GM18498 (cell line): Measurements from ENCODE around the gene TTC16.
A peak's percentile ranks its signal among the peaks of the same experiment; 100 is the strongest.

Source experiments
- ATAC-seq: cut with Tn5 transposase; IDR thresholded peaks from one replicate; pipeline ENCODE4 v1.9.1; 2021; ENCODE audit warnings: mild to moderate bottlenecking, moderate library complexity; ENCODE audit not compliant: unreplicated experiment

Gene TTC16, protein sequence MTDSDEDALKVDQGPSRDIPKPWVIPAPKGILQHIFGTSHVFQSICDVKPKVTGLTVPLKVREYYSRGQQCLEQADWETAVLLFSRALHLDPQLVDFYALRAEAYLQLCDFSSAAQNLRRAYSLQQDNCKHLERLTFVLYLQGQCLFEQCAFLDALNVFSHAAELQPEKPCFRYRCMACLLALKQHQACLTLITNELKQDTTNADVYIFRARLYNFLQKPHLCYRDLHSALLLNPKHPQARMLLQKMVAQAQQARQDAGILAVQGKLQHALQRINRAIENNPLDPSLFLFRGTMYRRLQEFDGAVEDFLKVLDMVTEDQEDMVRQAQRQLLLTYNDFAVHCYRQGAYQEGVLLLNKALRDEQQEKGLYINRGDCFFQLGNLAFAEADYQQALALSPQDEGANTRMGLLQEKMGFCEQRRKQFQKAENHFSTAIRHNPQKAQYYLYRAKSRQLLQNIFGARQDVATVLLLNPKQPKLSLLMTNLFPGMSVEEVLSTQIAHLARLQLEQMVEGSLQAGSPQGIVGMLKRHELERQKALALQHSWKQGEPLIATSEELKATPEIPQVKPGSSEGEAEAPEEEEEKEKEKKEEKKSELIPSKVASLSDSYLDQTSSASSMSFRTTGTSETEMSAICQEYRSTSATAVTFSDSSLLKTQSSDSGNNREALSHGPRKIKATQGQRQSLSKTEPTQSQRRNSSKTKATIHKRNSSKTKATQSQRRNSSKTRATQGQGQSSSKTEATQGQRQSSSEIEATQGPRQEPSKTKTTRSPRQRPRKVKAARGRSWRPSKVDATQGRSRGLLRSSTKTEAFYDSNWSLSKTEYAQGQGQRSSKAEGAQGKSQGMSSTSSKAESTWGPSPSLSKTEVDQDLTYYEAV

GRCh38 chr9:127715470-127716337 lies at the start of gene TTC16, which contains the start of gene PTRH1:
Gene TTC16, plus strand, starts transcription at chr9:127716079. Its CDS starts 67 bp downstream, at chr9:127716146.
Gene PTRH1, minus strand, starts transcription at chr9:127715663. Its CDS starts 24 bp downstream, at chr9:127715639.
- peak; percentile 92 for ATAC-seq

- ATAC-seq: no peak
Measured at GRCh38 chr9:127667127-127667844, 48.6 kb upstream of the TTC16 start.

GRCh38 chr9:127667906-127668305 lies 48.0 kb upstream of the TTC16 start:
- no peak for ATAC-seq

DNA sequence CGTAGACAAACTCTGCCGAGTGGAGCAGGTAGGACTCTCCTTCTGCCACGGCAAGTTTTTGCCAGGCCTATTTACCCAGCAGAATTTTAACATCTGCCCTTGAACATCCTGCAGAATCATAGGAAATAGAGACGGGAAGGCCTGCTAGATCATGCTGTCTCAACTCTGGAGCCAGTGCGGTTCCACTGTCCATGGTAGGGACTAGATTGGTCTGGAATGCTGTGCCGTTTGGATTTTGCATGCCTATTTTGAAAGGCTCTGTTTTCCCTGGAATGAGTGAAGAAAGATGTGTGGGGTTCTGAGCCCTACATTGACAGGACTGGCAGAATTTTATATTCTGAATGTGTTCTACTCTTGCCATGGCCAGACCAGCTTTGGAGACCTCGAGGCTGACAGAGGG lies 42.6 kb upstream of the TTC16 start:
- ATAC-seq: no peak

- no peak for ATAC-seq
Measured at GRCh38 chr9:127676638-127677037, 39.2 kb upstream of the TTC16 start.

DNA sequence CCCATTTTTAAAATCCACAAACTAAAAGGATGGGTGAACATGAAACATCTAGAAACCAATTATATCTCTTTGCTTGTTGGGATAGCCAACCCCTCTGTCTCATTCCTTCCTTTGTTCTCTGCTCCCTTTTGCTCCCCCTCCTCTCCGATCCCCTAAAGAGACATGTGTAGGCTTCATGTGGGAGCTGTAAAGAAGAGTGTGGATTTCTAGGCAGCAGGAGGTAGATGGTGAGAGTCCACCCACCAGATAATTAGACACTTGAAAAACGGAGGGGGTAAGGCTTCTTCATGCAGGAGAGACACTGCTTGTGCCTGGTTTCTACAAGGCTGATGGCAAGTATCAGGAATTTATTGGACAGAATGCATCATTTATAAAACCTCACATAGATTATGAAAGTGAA lies 36.4 kb upstream of the TTC16 start:
- ATAC-seq: no peak

DNA sequence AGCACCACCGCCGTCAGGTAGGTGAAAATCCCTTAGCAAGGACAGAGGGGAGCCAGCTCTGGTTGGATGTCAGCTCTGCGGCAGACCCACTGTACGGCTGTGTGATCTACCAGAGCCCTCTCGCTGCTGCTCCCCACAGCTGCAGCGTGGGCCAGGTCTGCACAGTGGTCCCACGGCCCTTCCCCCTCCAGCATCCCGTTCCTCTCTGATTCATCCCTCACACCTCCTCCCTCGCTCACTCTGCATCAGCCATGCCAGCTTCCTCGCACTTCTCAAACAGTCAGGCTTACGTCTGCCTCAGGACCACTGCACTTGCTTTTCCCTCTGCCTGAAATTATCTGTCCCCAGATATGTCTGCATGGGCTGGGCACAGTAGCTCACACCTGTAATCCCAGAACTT lies 35.7 kb upstream of the TTC16 start:
- ATAC-seq: no peak

- no peak for ATAC-seq
Measured at GRCh38 chr9:127680846-127681245, 35.0 kb upstream of the TTC16 start.

DNA sequence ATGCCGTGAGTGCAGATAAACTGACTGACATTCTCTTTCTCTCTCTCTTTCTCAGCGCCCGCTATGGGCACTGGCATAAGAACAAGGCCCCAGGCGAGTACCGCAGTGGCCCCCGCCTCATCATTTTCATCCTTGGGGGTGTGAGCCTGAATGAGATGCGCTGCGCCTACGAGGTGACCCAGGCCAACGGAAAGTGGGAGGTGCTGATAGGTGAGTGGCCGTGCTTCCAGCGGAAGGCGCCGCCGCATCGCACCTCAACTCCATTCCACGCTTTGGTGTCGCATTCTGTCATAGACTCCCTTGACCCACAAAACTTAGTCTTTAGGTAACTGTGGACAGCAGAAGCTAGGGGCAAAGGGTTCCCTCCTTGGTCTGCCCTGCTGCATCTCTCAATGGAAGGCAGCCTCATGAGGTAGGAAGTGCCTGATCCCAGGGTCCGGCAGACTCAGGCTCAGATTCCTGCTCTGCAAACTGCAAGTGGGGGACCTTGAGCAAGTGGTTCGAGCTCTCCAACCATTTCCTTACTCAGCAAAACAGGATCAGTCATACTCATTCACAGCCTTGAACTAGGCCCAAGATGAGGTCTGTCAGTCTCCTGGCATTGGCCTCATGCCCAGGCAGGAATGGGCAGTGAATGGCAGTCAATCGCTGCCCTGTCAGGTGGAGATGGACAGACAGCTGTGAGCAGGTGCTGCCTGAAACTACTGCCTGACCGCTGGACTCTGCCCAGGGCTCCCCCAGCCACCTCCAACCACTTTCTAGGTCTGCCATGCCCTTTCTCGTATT lies 33.3 kb upstream of the TTC16 start:
- no peak for ATAC-seq

DNA sequence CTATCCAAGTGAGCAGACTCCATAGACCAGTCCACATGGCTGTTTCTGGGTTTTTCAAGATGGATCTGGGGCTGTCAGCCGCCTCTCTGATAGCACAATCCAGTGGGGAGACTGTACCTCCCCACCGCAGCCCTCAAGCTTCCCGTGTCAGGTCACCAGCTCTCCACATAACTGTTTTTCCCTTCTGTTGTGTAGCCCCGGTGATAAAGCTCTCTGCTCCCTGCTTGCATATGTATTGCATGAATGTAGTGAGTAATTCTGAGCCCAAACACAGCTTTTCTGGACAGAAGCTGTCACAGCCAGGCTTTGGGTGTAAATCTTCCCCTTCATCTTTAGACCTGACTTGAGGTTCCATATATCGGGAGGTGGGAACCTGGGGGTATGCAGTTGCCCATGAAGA lies 32.2 kb upstream of the TTC16 start:
- ATAC-seq: no peak

DNA sequence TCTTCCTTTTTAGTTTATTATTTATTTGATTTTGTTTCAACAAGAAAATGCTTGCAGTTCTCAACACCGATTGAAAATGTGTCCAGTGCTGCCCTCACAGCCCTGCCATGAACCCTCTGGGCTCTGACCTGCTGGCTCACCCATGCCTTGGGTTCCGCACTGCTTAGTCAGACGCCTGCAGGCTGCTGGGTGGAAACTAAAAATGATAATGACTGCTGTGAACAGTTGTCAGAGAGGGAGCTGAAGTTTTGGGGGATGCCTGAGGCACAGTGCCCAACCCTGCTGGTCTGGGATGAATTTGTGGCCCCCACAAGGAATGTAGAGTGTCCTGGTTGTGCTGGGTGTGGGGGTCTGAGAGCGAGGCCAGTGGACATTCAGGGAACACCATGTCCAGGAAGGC lies 31.3 kb upstream of the TTC16 start:
- no peak for ATAC-seq

DNA sequence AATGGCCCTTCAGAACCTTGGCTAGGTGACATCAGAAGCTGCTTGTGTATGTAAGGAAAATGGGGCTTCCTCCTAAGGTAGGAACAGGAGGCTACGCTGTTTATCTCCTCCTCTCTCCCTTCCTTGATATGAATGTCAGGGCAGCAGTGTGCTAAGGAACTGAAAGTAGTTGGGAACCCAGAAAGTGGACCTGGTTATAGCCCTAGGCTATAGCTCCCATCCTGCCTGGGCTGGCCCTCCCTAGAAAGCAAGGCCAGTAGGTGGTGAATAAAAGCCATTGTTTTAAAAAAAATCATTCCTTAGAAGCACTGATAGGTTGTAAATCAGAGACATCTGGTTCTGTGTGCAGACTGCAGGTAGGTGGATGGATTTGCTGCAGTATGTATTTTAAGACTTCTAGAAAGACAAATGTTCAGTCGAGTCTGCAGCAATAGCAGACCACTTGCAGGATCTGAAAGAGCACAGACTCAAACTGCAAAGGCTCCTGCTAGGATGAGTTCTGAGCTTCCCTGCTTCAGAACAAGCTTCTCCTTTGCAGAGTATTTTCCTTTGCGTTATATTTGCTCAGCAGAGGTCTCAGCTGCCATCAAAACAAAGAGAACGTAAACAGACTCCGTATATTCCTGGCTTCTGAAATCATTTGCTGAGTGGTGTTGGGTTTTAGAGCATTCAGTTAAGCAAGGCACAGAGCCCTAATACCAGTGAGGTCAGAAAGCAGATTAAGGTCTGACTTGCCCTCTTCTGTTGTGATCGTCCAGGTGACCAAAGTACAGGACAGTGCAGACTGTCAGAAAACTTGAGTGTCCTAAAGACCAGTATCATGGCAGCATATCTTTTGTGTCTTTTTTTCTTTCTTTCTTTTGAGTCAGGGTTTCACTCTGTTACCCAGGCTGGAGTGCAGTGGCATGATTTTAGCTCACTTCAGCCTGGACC lies 29.2 kb upstream of the TTC16 start:
- ATAC-seq: no peak

- ATAC-seq: no peak
Measured at GRCh38 chr9:127689329-127690000, 26.4 kb upstream of the TTC16 start.

DNA sequence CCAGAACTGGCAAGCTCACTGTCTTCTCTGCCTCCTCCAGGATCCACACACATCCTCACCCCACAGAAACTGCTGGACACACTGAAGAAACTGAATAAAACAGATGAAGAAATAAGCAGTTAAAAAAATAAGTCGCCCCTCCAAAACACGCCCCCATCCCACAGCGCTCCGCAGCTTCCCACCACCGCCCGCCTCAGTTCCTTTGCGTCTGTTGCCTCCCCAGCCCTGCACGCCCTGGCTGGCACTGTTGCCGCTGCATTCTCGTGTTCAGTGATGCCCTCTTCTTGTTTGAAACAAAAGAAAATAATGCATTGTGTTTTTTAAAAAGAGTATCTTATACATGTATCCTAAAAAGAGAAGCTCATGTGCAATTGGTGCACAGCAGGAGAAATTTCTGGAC lies 25.1 kb upstream of the TTC16 start:
- no peak for ATAC-seq

DNA sequence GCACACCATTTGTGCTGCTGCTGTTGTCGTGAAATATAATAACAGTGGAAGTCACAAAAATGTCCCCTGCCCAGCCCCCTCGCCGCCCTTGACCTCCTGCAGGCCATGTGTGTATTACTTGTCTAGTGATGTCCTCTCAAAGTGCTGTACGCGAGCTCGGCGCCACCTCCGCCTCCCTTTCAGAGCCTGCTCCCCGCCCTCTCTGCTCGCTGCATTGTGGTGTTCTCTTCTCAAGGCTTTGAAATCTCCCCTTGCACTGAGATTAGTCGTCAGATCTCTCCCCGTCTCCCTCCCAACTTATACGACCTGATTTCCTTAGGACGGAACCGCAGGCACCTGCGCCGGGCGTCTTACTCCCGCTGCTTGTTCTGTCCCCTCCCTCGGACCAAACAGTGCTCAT lies 23.8 kb upstream of the TTC16 start:
- no peak for ATAC-seq

- ATAC-seq: no peak
Measured at GRCh38 chr9:127693143-127693542, 22.7 kb upstream of the TTC16 start.

DNA sequence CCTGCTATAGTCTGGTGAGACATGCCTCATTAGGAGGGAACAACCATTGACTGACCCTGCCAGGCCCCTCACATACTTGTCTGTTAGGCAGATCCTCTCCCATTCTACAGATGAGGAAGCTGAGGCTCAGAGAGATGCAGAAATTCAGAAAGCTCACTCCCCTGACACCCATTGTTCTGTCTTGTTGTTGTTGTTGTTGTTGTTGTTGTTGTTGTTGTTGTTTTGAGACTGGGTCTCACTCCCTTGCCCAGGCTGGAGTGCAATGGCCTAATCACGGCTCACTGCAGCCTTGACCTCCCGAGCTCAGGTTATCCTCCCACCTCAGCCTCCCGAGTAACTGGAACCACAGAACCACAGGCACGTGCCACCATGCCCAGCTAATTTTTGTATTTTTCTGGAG lies 22.2 kb upstream of the TTC16 start:
- ATAC-seq: no peak
